Panc1 (cell line): ENCODE results near the gene ASPA. TPM values are rescaled to one million over a fixed set of nuclear protein-coding genes. Genes with fewer than 3 reads are reported as not detected.

Experiments used
- ATAC-seq: fragments of 200-7000 bp; cut with Tn5 transposase; 2 replicates; pipeline ENCODE4 v1.9.1; 2020; ENCODE audit warnings: mild to moderate bottlenecking, moderate library complexity
- BruUV-seq: library from RNA; stranded (reverse); fragments of 400-500 nt; replicated peaks from 2 replicates; lab custom pipeline; 2021; lab: Mats Ljungman, UMichigan
- CTCF ChIA-PET: fragments of 300-600 bp; sonication (Branson Sonifier 250); formaldehyde crosslinking; loops from one replicate; lab custom pipeline; 2022; ENCODE audit warnings: antibody characterized with exemption; lab: Charles Lee
- POLR2A ChIA-PET: fragments of 300-600 bp; sonication (Branson Sonifier 250); formaldehyde crosslinking; loops from one replicate; lab custom pipeline; 2022; ENCODE audit warnings: antibody characterized with exemption; lab: Charles Lee
- DNase-seq: peaks from one replicate; pipeline ENCODE4 v3.0.0-alpha.2; 2010; ENCODE audit warnings: low read depth, low spot score
- H3K27ac ChIP-seq: 2 replicates; pipeline ENCODE4 v1.5.1; 2011; ENCODE audit warnings: mild to moderate bottlenecking, low read length, inconsistent platforms
- H3K27me3 ChIP-seq: fragments of 200-500 bp; sonication (Bioruptor generic); 2 replicates; pipeline ENCODE4 v1.6.0; 2014; ENCODE audit warnings: low read length, inconsistent platforms; ENCODE audit not compliant: control insufficient read depth, insufficient read depth
- H3K36me3 ChIP-seq: fragments of 200-500 bp; sonication (Bioruptor generic); 2 replicates; pipeline ENCODE4 v1.5.1; 2014; ENCODE audit warnings: inconsistent platforms, mild to moderate bottlenecking, low read length, moderate library complexity; ENCODE audit not compliant: control insufficient read depth, insufficient read depth
- H3K4me1 ChIP-seq: 2 replicates; pipeline ENCODE4 v1.5.1; 2011; ENCODE audit warnings: inconsistent platforms, mild to moderate bottlenecking, low read length, moderate library complexity; ENCODE audit not compliant: control insufficient read depth, insufficient read depth
- H3K4me3 ChIP-seq, 2 experiments: 2 replicates each; pipeline ENCODE4 v1.5.1; 2011 to 2012; ENCODE audit warnings: low read depth in 2 of 2, low read length in 2 of 2, mild to moderate bottlenecking in 2 of 2, inconsistent platforms in 1 of 2, moderate library complexity in 1 of 2
- H3K9me3 ChIP-seq: fragments of 200-500 bp; sonication (Bioruptor generic); 2 replicates; pipeline ENCODE4 v1.5.1; 2014; ENCODE audit warnings: low read depth, mild to moderate bottlenecking, inconsistent platforms, low read length, moderate library complexity; ENCODE audit not compliant: control insufficient read depth, insufficient read depth
- POLR2AphosphoS5 ChIP-seq: IDR thresholded peaks from 2 replicates; pipeline ENCODE4 v1.6.1; 2012; ENCODE audit warnings: mild to moderate bottlenecking, low read depth, low read length, moderate library complexity
- SIN3A ChIP-seq: IDR thresholded peaks from 2 replicates; pipeline ENCODE4 v1.6.1; 2012; ENCODE audit warnings: low read depth, mild to moderate bottlenecking, low read length, moderate library complexity, borderline replicate concordance; ENCODE audit not compliant: insufficient read depth
- TCF7L2 ChIP-seq: IDR thresholded peaks from 2 replicates; pipeline ENCODE4 v1.6.1; 2011; ENCODE audit warnings: mild to moderate bottlenecking, low read depth, low read length, inconsistent platforms
- in situ Hi-C: cut with HindIII; loops from 2 replicates; pipeline ENCODE4 v1.10.0; 2016; ENCODE audit warnings: low sequenced_read_pairs, low pct_unique_long_range_greater_than_20kb
- intact Hi-C: fragments of 100-400 bp; cut with micrococcal nuclease; formaldehyde crosslinking; loops from one replicate; pipeline ENCODE4 v1.10.0; 2022; ENCODE audit not compliant: unreplicated experiment
- total RNA-seq: library from RNA; stranded (reverse); gene quantifications from one replicate; pipeline ENCODE4 v1.2.1, GENCODE V29; 2021; ENCODE audit not compliant: unreplicated experiment
- TF ChIP-seq, protein P1 (sequence below), 2 experiments: IDR thresholded peaks; 2 replicates each; pipeline ENCODE4 v1.6.1; 2011 to 2012; ENCODE audit warnings: low read depth in 2 of 2, control low read depth in 1 of 2, low read length in 1 of 2, mild to moderate bottlenecking in 1 of 2, moderate library complexity in 1 of 2; ENCODE audit not compliant: insufficient read depth in 1 of 2
- TF ChIP-seq, protein P2 (sequence below): fragments of 450-650 bp; IDR thresholded peaks from 2 replicates; pipeline ENCODE4 v1.5.1; 2017; ENCODE audit warnings: mild to moderate bottlenecking

Gene ASPA
- total RNA-seq, 1 experiment from 2014 or later = not detected

DNA sequence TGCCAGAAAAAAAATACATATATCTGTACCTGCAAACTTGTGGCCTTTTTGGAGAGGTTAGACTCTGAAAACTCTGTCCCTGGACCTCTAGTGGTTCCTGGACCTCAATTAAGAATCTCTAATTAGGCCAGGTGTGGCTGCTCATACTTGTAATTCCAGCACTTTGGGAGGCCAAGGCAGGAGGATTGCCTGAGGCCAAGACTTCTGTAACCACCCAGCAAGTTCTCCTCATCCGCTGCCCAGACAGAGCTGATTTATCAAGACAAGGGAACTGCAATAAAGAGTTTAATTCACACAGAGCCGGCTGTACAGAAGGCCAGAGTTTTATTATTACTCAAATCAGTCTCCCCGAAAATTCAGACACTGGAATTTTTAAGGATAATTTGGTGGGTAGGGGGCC lies 4.2 kb downstream of the ASPA start:
- H3K27ac ChIP-seq = no peak overlapping the region
- H3K9me3 ChIP-seq = no peaks in the 10 kb centered on the region
- H3K27me3 ChIP-seq = no peaks in the 10 kb centered on the region; the same call in 1 of the 2 replicates
- TF ChIP-seq, protein P1, sequence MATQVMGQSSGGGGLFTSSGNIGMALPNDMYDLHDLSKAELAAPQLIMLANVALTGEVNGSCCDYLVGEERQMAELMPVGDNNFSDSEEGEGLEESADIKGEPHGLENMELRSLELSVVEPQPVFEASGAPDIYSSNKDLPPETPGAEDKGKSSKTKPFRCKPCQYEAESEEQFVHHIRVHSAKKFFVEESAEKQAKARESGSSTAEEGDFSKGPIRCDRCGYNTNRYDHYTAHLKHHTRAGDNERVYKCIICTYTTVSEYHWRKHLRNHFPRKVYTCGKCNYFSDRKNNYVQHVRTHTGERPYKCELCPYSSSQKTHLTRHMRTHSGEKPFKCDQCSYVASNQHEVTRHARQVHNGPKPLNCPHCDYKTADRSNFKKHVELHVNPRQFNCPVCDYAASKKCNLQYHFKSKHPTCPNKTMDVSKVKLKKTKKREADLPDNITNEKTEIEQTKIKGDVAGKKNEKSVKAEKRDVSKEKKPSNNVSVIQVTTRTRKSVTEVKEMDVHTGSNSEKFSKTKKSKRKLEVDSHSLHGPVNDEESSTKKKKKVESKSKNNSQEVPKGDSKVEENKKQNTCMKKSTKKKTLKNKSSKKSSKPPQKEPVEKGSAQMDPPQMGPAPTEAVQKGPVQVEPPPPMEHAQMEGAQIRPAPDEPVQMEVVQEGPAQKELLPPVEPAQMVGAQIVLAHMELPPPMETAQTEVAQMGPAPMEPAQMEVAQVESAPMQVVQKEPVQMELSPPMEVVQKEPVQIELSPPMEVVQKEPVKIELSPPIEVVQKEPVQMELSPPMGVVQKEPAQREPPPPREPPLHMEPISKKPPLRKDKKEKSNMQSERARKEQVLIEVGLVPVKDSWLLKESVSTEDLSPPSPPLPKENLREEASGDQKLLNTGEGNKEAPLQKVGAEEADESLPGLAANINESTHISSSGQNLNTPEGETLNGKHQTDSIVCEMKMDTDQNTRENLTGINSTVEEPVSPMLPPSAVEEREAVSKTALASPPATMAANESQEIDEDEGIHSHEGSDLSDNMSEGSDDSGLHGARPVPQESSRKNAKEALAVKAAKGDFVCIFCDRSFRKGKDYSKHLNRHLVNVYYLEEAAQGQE (IDR thresholded peaks at IDR 0.05; ENCODE audit: insufficient read depth in 1 of 2, low read depth in 2 of 2, low read length in 1 of 2) = no peak
- TF ChIP-seq POLR2AphosphoS5 = no peak
- TF ChIP-seq, protein P2, sequence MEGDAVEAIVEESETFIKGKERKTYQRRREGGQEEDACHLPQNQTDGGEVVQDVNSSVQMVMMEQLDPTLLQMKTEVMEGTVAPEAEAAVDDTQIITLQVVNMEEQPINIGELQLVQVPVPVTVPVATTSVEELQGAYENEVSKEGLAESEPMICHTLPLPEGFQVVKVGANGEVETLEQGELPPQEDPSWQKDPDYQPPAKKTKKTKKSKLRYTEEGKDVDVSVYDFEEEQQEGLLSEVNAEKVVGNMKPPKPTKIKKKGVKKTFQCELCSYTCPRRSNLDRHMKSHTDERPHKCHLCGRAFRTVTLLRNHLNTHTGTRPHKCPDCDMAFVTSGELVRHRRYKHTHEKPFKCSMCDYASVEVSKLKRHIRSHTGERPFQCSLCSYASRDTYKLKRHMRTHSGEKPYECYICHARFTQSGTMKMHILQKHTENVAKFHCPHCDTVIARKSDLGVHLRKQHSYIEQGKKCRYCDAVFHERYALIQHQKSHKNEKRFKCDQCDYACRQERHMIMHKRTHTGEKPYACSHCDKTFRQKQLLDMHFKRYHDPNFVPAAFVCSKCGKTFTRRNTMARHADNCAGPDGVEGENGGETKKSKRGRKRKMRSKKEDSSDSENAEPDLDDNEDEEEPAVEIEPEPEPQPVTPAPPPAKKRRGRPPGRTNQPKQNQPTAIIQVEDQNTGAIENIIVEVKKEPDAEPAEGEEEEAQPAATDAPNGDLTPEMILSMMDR = no peak
- no peak for TF ChIP-seq TCF7L2
- no peak for TF ChIP-seq SIN3A
- intact Hi-C loops (no loop called here), in situ Hi-C loops (no loop called here)
- no peaks in the 10 kb centered on the region for H3K4me1 ChIP-seq
- CTCF ChIA-PET = no interaction called here
- H3K36me3 ChIP-seq = no peaks in the 10 kb centered on the region
- ATAC-seq = no peak
- no TSS peak for BruUV-seq
- POLR2A ChIA-PET = no interaction called here
- no peak for DNase-seq
- H3K4me3 ChIP-seq = no peak overlapping the region

DNA sequence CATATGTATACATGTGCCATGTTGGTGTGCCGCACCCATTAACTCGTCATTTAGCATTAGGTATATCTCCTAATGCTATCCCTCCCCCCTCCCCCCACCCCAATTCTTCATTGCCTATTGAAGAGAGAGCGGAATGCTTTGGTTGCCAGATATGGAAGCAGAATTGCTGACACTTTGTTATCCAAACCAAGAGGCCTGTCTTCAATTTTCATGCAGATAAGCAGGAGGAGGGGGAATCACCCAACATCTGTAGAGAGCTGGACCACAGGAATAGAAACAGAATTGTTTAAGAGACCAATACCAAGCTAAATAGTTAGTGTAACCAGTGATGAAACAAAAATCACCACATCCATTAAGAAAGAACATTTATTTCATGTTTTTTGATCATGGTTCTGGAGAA lies 7.1 kb downstream of the ASPA start:
- ATAC-seq (no peak), DNase-seq (no peak)
- ChIA-PET CTCF (no interaction called here), POLR2A (no interaction called here)
- H3K4me1 ChIP-seq = no peaks in the 10 kb centered on the region
- BruUV-seq = no TSS peak
- no peak overlapping the region for H3K4me3 ChIP-seq
- H3K36me3 ChIP-seq = no peaks in the 10 kb centered on the region
- H3K27ac ChIP-seq = no peak overlapping the region
- TF ChIP-seq, protein P1 (IDR thresholded peaks at IDR 0.05; ENCODE audit: insufficient read depth in 1 of 2, low read depth in 2 of 2, low read length in 1 of 2) = no peak
- TF ChIP-seq POLR2AphosphoS5 = no peak
- TF ChIP-seq SIN3A = no peak
- TF ChIP-seq TCF7L2 = no peak
- TF ChIP-seq, protein P2 = no peak
- H3K9me3 ChIP-seq = no peaks in the 10 kb centered on the region
- intact Hi-C loops = no loop called here
- in situ Hi-C loops = no loop called here
- peaks cover 2% of the 10 kb centered on the region for H3K27me3 ChIP-seq
